GM19468 (cell line): ENCODE data around the gene GRID2.

Experiments
- ATAC-seq: cut with Tn5 transposase; IDR thresholded peaks from one replicate; pipeline ENCODE4 v1.9.1; 2021; ENCODE audit warnings: mild to moderate bottlenecking, moderate library complexity, moderate number of reproducible peaks; ENCODE audit not compliant: unreplicated experiment; ENCODE audit errors: extremely low read depth

GRID2 gene

GRCh38 chr4:93810340-93810992 lies 1506.7 kb downstream of the GRID2 start:
- no peak for ATAC-seq

- no peak for ATAC-seq
Observed at GRCh38 chr4:93813092-93813491, 1509.3 kb downstream of the GRID2 start.

GRCh38 chr4:93814141-93814540 lies 1510.4 kb downstream of the GRID2 start:
- no peak for ATAC-seq

- no peak for ATAC-seq
Observed at GRCh38 chr4:93814722-93815121, 1511.0 kb downstream of the GRID2 start.
